Measurements from ENCODE around the gene ENOX2. TPM values are rescaled to one million over a fixed set of nuclear protein-coding genes. Genes with fewer than 3 reads are reported as not detected.

ENOX2 gene
- polyA plus RNA-seq, 1 donor from 2014 or later = 48.7 TPM

DNA sequence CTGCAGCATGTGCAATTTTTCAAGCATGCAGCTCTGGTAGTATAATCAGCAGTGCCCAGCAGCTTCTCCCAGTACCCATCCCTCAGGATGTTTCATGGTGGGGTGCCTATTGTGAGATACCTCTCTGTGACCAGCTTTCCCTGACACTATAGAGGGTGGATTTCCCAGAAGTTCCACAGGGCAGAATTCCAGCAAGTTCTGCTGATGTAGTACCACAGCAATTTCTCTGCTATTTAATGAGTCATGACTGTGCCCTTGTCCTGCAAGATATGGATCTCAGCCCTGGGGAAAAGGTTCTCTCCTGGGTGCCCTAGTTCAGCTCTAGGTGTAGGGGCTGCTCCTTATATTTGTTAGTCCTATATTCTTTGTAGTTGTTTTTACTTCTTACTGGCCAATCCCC lies 174.8 kb downstream of the ENOX2 start:
- H3K4me2 ChIP-seq (ENCODE audit: low read length) = no peak overlapping the region
- TF ChIP-seq TAF1 (IDR thresholded peaks at IDR 0.05; ENCODE audit: low read depth) (no peak), EZH2 (IDR thresholded peaks at IDR 0.05; ENCODE audit: borderline replicate concordance, insufficient read depth, low read length, poor library complexity, severe bottlenecking) (no peak), SMC3 (conservative IDR thresholded peaks at IDR 0.05; ENCODE audit: poor library complexity) (no peak), RAD21 (conservative IDR thresholded peaks at IDR 0.05) (no peak), EP300 (conservative IDR thresholded peaks at IDR 0.05; ENCODE audit: poor library complexity, severe bottlenecking) (no peak), POLR2AphosphoS5 (IDR thresholded peaks at IDR 0.05) (no peak), MXI1 (conservative IDR thresholded peaks at IDR 0.05; ENCODE audit: poor library complexity, severe bottlenecking) (no peak)
- TF ChIP-seq, protein P1, sequence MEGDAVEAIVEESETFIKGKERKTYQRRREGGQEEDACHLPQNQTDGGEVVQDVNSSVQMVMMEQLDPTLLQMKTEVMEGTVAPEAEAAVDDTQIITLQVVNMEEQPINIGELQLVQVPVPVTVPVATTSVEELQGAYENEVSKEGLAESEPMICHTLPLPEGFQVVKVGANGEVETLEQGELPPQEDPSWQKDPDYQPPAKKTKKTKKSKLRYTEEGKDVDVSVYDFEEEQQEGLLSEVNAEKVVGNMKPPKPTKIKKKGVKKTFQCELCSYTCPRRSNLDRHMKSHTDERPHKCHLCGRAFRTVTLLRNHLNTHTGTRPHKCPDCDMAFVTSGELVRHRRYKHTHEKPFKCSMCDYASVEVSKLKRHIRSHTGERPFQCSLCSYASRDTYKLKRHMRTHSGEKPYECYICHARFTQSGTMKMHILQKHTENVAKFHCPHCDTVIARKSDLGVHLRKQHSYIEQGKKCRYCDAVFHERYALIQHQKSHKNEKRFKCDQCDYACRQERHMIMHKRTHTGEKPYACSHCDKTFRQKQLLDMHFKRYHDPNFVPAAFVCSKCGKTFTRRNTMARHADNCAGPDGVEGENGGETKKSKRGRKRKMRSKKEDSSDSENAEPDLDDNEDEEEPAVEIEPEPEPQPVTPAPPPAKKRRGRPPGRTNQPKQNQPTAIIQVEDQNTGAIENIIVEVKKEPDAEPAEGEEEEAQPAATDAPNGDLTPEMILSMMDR (IDR thresholded peaks at IDR 0.05; ENCODE audit: poor library complexity, severe bottlenecking) = no peak
- TF ChIP-seq, protein P2, sequence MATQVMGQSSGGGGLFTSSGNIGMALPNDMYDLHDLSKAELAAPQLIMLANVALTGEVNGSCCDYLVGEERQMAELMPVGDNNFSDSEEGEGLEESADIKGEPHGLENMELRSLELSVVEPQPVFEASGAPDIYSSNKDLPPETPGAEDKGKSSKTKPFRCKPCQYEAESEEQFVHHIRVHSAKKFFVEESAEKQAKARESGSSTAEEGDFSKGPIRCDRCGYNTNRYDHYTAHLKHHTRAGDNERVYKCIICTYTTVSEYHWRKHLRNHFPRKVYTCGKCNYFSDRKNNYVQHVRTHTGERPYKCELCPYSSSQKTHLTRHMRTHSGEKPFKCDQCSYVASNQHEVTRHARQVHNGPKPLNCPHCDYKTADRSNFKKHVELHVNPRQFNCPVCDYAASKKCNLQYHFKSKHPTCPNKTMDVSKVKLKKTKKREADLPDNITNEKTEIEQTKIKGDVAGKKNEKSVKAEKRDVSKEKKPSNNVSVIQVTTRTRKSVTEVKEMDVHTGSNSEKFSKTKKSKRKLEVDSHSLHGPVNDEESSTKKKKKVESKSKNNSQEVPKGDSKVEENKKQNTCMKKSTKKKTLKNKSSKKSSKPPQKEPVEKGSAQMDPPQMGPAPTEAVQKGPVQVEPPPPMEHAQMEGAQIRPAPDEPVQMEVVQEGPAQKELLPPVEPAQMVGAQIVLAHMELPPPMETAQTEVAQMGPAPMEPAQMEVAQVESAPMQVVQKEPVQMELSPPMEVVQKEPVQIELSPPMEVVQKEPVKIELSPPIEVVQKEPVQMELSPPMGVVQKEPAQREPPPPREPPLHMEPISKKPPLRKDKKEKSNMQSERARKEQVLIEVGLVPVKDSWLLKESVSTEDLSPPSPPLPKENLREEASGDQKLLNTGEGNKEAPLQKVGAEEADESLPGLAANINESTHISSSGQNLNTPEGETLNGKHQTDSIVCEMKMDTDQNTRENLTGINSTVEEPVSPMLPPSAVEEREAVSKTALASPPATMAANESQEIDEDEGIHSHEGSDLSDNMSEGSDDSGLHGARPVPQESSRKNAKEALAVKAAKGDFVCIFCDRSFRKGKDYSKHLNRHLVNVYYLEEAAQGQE (IDR thresholded peaks at IDR 0.05; ENCODE audit: borderline replicate concordance) = no peak
- H4K20me1 ChIP-seq (ENCODE audit: insufficient read depth) = no peaks in the 10 kb centered on the region
- H3F3A ChIP-seq (ENCODE audit: insufficient read depth, low read length, poor library complexity, severe bottlenecking) = no peaks in the 10 kb centered on the region
- no peaks in the 10 kb centered on the region for H3K36me3 ChIP-seq (ENCODE audit: insufficient read depth, low read length)
- no peaks in the 10 kb centered on the region for H3K79me2 ChIP-seq (replicated peaks; ENCODE audit: insufficient read depth, low read length)
- no peaks in the 10 kb centered on the region for H3K9me3 ChIP-seq (ENCODE audit: low read length)
- H3K9ac ChIP-seq (ENCODE audit: low read length) = no peak overlapping the region
- H2AFZ ChIP-seq (ENCODE audit: low read depth, low read length) = no peak overlapping the region
- no peak overlapping the region for H3K4me3 ChIP-seq (ENCODE audit: low read length)
- no peak overlapping the region for H3K27ac ChIP-seq (ENCODE audit: low read length)
- no peaks in the 10 kb centered on the region for H3K9me2 ChIP-seq (ENCODE audit: insufficient read depth, low read length)
- no peaks in the 10 kb centered on the region for H3K27me3 ChIP-seq (ENCODE audit: insufficient read depth, low read depth, low read length)

DNA sequence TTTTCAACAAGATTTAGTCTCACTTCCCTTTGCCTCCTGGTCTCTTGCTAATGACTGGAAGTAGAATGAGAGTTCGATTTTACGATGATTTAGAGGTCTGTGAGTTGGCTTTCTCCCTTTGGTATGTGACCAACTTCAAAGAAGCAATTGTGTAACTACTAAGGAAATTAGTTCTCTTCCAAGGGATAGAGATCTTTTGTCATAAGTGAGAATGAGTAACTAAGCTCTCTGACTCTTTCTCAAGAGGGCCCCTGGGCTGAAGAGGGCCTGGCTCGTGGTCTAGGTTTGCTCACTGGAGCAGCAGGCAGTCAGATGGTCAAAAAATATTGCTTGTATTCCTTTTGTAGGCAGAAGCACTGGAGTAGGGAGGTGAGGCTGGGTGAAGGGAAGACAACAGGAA lies 176.3 kb downstream of the ENOX2 start:
- Histone ChIP-seq H3K36me3 (ENCODE audit: insufficient read depth, low read length) (no peaks in the 10 kb centered on the region), H3K4me2 (ENCODE audit: low read length) (no peak overlapping the region), H3K79me2 (replicated peaks; ENCODE audit: insufficient read depth, low read length) (no peaks in the 10 kb centered on the region), H2AFZ (ENCODE audit: low read depth, low read length) (no peak overlapping the region), H3K9me2 (ENCODE audit: insufficient read depth, low read length) (no peaks in the 10 kb centered on the region), H3F3A (ENCODE audit: insufficient read depth, low read length, poor library complexity, severe bottlenecking) (no peaks in the 10 kb centered on the region), H4K20me1 (ENCODE audit: insufficient read depth) (no peaks in the 10 kb centered on the region), H3K9me3 (ENCODE audit: low read length) (no peaks in the 10 kb centered on the region), H3K27ac (ENCODE audit: low read length) (no peak overlapping the region), H3K27me3 (ENCODE audit: insufficient read depth, low read depth, low read length) (no peaks in the 10 kb centered on the region), H3K9ac (ENCODE audit: low read length) (no peak overlapping the region), H3K4me3 (ENCODE audit: low read length) (no peak overlapping the region)
- TF ChIP-seq, protein P2 (IDR thresholded peaks at IDR 0.05; ENCODE audit: borderline replicate concordance) = no peak
- TF ChIP-seq POLR2AphosphoS5 (IDR thresholded peaks at IDR 0.05) = no peak
- no peak for TF ChIP-seq RAD21 (conservative IDR thresholded peaks at IDR 0.05)
- no peak for TF ChIP-seq EP300 (conservative IDR thresholded peaks at IDR 0.05; ENCODE audit: poor library complexity, severe bottlenecking)
- TF ChIP-seq SMC3 (conservative IDR thresholded peaks at IDR 0.05; ENCODE audit: poor library complexity) = no peak
- no peak for TF ChIP-seq MXI1 (conservative IDR thresholded peaks at IDR 0.05; ENCODE audit: poor library complexity, severe bottlenecking)
- no peak for TF ChIP-seq EZH2 (IDR thresholded peaks at IDR 0.05; ENCODE audit: borderline replicate concordance, insufficient read depth, low read length, poor library complexity, severe bottlenecking)
- TF ChIP-seq, protein P1 (IDR thresholded peaks at IDR 0.05; ENCODE audit: poor library complexity, severe bottlenecking) = no peak
- TF ChIP-seq TAF1 (IDR thresholded peaks at IDR 0.05; ENCODE audit: low read depth) = no peak

Measured in neural cell (in vitro differentiated cells).